Fibroblast of skin of left biceps (primary cell): Measurements from ENCODE around the gene HMOX1.

Experiments used
- DNase-seq, 2 experiments: peaks; one replicate each; pipeline ENCODE4 v3.0.0-alpha.2; 2013; ENCODE audit warnings: low read depth in 2 of 2

Gene HMOX1, protein sequence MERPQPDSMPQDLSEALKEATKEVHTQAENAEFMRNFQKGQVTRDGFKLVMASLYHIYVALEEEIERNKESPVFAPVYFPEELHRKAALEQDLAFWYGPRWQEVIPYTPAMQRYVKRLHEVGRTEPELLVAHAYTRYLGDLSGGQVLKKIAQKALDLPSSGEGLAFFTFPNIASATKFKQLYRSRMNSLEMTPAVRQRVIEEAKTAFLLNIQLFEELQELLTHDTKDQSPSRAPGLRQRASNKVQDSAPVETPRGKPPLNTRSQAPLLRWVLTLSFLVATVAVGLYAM

DNA sequence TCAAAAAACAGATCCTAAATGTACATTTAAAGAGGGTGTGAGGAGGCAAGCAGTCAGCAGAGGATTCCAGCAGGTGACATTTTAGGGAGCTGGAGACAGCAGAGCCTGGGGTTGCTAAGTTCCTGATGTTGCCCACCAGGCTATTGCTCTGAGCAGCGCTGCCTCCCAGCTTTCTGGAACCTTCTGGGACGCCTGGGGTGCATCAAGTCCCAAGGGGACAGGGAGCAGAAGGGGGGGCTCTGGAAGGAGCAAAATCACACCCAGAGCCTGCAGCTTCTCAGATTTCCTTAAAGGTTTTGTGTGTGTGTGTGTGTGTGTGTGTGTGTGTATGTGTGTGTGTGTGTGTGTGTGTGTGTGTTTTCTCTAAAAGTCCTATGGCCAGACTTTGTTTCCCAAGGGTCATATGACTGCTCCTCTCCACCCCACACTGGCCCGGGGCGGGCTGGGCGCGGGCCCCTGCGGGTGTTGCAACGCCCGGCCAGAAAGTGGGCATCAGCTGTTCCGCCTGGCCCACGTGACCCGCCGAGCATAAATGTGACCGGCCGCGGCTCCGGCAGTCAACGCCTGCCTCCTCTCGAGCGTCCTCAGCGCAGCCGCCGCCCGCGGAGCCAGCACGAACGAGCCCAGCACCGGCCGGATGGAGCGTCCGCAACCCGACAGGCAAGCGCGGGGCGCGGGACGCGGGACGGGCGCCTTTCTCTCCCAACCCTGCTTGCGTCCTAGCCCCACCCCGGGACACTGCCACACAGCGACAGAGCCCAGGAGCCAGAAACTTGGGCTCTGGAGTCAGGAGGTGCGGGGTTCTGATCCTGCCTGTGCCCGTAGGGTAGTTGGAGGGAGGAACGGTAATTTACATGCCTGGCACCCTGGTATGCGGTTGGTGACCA is at the start of gene HMOX1:
Gene HMOX1, plus strand, starts transcription at position 560 of the 887 bp plus-strand sequence. Its CDS starts 78 bp downstream, at position 638.
- DNase-seq, result peak; percentile 59 to 63

DNA sequence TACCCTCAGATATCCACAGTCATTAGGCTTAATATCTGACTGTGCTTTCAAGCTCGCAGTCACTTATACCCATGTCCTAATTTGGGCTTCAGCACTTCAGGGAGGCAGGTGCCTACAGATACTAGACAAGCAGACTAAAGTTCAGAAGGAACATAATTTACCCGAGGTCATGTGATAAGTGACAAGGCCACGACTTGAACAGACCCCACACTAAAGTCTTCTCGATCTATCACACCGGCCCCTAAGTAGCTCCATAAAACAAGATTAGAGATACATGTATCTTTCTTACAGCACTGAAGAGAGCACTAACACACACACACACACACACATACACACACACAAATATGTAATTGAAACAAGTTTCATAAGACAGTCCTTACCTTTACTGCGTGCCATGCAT is 48.6 kb upstream of the HMOX1 start:
- no peak for DNase-seq

DNA sequence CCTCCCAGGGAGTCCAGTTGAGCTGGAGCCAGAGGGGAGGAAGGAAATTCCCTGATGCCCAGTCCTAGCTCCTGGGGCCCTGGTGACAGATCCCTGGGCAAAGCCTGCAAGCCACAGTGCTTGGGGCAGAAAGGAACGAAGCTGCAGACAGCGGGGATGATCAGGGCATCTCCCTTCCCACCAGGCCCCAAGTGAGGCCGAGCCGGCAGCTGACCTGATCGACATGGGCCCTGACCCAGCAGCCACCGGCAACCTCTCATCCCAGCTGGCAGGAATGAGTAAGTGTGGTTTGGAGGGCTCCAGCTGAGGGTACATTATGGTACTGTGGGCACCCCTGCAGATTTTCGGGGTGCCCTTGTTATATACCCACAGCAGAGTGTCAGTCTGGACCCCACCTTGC is 47.7 kb upstream of the HMOX1 start:
- DNase-seq, result no peak

DNA sequence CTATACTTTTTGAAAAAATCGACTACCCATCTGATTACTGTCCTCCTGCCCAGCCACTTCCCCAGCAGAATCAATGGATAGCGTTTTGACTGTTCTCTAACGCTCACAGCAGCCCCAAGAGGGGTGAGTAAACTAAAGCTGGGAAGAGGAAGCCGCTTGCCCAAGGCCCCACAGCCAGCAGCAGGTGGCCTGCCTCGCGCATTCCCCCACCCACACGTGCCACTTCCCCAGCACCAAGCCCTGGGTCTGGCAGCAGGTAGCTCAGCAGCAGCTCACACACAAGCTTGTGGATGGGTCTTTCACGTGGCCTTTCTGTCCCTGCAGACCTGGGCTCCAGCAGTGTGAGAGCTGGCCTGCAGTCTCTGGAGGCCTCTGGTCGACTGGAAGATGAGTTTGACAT is 46.9 kb upstream of the HMOX1 start:
- DNase-seq, result no peak

DNA sequence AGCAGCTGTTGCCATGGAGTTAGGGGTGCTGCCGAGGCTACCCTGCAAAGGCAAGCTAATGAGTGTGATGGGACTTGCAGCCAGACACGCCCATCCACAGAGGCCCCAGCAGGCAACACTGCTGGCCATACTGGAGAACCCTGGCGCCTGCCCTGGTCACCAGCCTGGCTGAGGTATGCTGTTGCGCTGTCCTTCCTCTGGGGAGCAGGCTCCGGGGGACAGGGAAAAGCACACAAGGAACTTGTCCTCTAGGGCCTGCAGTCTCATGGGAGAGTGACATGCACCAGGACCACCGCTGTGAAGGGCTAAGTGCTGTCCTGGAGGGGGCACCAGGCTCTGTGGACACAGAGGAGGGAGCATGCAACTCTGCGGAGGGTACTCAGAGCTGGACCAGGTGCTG is 45.4 kb upstream of the HMOX1 start:
- no peak for DNase-seq

DNA sequence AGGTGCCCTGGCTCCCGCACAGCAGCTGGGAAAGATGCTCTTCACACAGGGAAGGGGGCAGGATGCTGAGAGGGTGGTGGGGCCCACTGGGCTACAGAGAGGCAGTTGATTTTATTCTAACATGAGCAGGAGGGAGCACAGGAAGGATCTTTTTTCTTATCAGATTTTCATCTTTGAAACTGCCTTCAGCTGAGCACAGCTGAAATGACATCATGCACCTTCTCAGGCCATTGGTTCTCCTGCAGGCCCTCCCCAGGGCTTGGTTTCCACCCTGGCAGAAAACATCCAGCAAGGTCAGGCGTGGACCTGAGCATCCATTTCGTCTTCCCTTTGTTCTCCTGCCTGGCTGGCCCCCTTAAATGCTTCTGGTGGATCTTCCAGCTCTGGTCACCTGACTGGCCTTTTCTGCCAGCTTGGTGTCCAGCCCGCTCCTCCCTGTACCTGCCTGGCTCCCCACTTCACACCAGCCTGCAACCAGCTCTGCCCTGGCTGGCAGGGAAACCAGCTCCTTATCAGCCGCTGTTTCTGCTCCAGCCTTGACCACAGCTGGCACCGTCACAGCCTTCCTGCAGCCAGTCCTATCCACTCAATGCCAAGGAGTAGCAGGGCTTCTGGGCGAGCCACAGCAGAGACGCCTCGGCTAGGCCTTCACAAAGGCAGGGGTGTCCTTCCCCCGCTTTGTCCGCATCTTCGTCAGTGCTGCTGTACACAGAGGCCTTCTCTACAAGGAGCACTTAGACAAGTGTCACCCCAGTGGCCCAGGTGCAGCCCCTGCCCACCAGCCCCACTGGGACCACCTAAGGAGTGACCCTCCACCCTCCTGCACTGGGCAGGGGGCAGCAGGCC is 44.7 kb upstream of the HMOX1 start:
- no peak for DNase-seq

DNA sequence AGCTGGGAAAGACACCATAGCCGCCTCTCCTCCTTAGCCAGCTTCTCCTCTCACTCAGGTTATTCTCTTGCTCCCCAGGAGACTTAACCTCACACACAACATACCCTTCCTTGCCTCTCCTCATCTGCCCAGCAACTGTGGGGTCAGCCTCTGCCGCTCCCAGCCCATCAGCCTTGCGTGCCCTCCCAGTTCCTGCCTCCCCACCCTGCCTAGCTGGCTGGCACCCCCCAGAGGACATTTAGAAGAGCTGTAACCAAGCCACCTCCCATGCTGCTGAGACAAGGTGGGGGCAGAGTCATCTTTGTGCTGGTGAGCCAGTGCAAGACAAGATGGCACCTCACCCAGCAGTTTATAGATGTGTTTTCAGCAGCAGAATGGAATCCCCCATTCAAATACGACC is 43.0 kb upstream of the HMOX1 start:
- DNase-seq, result no peak

DNA sequence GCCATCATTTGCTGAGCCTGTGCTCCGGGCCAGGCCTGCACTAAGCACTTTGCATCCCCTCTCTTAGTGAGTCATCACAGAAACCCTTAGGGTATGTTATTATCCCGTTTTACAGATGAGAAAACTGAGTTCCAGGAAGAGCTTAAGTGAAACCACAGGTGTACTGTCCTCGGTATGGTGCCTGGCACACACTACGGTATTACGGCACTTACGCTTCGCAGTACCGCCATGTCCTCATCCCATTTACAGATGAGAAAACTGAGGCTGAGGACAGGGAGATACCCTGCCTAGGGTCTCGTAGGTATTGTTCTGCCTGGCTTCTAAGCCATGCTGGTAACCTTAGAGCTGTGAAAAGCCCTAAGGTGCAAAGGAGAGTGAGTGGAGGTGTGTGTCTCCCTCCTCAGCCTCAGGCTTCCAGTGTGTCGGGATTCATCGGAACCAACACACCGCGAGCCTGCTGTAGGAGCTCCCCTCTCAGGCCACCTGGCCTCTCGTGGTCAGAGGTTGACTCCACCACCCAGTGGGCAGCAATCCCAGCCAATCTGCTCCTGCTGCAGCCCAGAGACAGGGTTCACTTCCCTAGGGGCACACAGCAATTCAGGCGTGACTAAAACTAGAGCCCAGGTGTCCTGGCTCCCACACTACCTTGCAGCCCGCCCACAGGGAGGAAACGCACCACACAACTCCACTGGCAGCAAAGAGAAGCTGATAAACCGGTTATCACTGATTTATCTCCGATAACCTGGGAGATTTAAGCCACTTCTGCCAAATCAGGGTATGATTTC is 39.6 kb upstream of the HMOX1 start:
- no peak for DNase-seq

DNA sequence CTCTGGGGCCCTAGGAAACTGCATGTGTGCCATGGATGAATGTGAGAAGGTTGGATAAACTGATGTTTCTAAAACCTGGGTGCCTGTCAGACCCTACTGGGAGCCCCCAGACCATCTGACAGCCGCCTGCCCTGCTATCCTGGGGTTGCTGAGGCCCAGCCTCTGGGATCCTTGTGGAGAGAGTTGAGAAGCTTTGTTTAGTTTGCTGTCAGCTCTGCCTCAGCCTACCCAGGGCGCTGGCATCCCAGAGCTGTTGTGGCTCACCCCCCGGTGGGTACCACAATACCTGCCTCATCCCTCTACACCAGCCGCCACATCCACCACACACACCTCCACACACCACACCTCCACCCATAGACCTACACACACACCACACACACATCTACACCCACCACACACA is 38.5 kb upstream of the HMOX1 start:
- no peak for DNase-seq

DNA sequence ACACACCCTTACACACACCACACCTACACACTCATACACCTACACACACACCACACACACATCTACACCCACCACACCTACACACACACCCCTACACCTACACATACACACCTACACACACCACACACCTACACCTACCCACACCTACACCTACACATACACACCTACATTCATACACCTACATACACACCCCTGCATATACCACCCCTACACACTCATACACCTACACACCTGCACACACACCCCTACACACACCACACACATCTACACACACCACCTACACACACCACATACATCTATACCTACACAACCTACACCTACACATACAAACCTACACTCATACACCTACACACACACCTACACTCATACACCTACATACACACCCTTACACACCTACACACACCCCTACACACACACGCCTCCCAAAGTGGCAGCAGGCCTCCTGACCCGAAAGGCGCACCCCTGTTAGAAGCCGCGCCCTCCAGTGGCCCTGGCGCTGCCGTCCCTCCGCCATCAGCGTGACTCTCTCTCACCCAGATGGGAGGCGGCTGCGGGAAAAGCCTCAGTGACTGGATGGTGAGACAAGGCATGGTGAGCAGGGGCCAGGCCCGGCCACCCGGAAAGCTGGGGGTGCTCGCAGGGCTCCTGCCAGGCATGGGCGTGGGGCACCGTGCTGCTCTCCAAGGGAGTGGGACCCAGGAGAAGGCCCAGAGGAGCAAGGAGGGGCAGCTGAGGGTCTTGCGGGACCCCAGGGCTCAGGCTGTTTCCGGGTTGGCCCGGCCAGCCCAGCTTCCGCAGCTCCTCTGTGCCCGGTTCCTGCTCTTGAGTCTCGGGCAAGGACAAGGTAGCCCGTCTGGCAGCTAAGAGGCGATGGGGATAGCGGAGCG is 37.0 kb upstream of the HMOX1 start:
- no peak for DNase-seq

DNA sequence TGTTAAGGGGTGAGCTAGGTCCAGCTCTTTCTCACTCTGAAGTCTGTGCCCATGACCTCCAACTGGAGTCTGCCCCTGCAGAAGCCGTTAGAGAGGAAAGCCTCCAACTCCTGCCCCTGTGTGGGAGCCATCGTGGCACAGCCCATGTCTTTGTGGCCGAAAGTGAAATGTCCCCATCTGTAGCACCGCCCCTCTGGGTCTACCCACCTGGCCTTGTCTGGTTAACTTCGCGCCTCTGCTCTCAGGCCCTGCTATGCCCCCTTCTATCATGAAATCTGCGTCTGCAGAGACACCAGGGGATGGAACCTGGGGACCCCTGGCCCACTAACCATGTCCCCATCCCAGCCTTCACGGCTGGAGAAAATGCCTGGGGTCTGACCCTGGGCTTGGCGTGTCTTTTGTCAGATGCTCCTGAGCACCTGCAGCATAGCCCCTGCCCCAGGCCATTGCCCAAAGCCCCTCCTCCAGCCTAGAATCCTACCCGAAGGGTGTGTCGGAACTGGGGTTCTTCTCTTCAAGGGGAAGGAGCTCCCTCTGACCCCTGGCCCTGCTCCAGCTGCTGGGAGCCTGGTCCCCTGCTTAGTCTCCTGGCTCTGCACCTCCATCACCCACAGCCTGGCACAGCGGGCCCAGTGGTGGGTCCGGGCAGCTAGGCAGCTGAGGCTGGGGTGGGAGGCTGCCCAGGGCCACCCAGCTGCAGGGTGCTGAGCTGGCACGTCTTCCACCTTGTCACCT is 35.8 kb upstream of the HMOX1 start:
- no peak for DNase-seq

DNA sequence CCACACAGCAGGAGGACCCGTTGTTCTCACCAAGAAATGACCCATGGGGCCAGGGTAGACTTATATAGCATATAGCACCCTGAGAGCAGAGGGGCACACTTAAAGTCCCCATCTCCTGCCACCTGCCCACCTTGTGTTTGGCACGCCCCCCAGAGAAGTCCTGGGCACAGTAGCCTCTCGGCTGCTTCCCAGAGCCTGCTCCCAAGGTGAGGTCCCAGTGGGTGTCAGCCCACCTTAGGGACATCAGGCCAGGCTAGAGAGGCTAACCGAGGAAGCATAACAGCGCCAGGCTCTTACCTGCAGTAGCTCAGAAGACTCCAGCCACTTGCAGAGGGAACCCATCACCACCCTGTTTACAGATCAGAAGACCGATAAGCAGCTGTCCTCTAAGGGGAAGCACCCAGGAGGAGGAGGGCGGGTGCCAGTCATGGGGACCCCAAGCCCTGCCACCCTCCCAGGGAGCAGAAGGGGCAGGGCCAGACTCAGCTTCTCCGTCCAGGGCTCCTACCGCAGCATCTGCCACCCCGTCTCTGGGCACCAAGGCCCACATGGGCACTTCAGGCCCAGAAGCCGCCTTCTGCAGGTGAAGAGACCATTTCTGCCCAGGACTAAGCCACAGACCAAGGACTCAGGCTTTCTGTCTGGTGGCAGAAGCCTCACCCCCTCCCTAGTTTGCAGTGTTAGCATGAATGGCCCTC is 34.9 kb upstream of the HMOX1 start:
- no peak for DNase-seq

DNA sequence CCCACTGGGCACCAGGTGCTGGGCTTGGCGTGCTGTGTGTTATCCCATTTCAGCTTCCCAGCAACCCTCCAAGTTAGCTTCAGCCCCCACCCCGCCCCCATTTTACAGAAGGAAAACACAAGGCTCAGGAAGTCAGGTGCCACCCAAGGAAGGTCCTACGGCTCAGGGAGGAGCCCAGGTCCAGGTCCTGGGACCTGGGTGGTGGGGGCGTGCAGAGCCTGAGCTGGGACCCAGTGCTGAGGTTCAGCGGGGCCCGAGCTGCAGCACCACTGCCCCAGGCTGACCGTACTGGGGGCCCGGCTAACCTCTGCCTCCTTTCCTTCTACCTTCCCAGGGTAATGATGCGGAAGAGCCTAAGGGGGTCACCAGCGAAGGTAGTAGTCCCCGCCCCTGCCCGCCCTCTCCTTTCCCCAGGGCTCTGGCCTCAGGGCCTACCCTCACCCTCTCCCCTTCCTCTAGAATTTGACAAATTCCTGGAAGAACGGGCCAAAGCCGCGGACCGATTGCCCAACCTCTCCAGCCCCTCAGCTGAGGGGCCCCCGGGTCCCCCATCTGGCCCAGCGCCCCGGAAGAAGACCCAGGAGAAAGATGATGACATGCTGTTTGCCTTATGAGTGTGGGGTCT is 34.2 kb upstream of the HMOX1 start:
- DNase-seq, result no peak

DNA sequence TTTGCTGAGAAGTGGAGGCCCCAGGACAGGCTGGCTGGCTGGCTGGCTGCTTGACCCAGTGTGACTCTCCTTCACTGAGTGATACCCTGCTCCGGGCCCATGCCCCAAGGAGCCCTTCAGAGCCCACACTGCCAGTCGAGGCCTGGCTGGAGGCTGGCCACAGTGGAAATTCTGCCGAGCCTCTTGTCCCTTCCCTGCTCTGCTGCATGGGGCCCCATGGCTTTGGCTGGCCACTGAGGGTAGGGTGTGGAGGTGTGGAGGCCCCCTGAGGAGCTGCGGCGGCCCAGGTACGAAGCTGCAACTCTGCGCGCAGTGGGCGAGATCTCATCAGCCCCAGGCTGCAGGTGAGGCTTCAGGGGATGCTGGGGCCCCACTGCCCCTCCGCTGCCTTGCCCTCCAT is 33.4 kb upstream of the HMOX1 start:
- no peak for DNase-seq

DNA sequence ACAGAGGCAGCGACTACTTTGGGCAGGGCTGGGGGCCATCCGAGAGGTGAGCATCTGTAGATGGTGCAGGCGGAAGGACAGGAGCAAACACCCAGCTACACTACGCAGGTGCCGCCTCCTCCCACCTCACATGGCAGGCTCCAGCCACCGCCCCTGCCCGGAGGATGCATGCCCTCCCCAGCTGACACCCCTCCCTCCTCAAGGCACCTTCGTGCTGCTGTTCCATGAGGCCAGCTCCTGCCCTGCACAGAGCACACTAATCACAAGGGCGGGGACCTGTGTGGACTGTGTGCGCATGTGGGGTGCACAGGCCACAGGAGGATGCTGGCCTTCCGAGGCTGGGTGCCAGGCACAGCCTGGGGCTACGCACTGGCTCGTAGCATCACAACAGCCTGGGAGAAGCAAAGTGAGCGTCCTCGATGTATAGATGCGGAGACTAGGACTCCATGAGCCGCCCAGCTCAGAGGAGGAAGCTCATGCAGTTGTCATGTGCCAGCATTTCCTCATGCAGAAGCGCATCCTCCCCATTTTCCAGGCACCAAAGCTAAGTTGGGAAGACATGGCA is 32.8 kb upstream of the HMOX1 start:
- no peak for DNase-seq

DNA sequence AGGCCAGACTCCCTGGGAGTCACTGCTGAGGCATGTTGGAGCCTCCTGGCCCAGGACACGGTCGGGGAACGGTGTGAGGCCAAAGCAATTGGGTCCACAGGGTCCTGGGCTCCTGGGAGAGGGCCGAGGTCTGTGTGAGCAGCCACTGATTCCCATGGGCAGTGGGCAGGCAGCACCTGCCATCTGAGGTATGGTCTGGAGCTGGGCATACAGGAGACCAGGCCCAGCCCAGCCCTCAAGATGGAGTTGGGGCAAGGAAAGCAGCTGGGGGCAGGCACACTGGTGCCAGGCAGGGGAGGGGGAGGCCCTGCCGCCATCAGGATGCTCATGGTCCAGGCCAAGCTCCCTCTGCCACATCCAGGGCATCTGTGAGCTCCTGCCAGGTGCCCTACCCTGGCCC is 32.2 kb upstream of the HMOX1 start:
- no peak for DNase-seq

DNA sequence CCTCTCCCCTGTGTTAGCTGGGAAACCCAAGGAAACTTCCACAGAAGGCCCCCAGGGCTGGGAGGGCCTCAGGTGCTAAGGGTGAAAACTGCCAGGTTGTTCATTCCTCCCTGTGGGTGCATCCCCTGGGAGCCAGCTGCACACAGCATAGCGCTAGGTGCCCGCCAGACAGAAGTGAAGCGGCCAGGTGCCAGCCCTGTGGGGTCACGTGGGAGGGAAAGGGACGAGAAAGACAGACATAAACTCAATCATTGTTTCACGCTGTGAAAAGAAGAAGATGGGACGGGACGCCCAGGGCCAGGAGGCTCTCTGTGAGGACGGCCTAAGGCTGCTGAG is 31.6 kb upstream of the HMOX1 start:
- DNase-seq, result no peak

DNA sequence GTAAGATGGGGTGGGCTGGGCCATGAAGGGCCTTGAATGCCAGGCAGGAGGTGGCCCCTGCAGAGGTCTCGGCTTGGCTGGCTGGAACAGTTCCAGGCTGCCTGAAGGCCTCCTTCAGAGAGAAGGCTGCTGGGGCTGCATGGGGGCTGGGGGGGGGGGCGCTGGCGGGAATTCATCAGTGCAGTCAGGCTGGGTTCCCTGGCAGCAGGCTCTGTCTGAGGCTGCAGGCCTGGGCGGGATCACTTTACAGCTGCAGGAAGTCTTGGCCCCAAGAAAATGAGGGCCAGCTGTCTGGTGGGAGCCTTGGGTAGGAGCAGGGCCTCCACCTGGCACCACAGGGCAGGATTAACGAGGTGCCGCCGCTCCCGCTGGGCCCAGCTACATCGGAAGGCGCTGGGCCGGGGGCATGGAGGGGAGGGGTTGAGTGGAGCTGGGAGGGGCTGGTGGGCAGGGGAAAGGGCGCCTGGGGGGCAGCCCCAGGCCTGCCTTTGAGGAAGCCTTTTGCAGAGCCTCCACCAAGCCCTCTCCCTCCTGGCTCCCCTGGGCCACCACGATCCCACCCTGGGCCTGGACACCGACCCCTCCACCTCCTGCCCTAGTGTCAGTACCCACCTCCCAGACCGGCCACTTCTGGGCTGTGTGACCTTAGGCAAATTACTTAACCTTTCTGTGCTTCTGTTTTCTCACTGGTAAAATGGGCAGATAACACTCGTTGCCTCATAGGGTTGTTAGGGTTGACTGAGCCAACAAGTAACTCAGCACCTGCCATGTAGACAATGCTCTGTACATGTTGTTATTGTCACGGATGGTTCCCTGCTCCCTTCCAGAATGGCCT is 31.0 kb upstream of the HMOX1 start:
- DNase-seq, result no peak
